Measurements from ENCODE around the gene TRERF1.

GRCh38 chr6:42428326-42429041, 23.2 kb downstream of the TRERF1 start:
- TF ChIP-seq PBX3 (IDR thresholded peaks at IDR 0.05) (no peak), CTCF (IDR thresholded peaks at IDR 0.05) (no peak), SIN3A (IDR thresholded peaks at IDR 0.05; ENCODE audit: borderline replicate concordance, low read depth, low read length) (no peak), JUND (IDR thresholded peaks at IDR 0.05) (no peak), NFIC (IDR thresholded peaks at IDR 0.05; ENCODE audit: borderline replicate concordance) (no peak), TCF12 (IDR thresholded peaks at IDR 0.05) (no peak), REST (IDR thresholded peaks at IDR 0.05; ENCODE audit: low read depth, low read length) (no peak), CHD2 (IDR thresholded peaks at IDR 0.05; ENCODE audit: low read length, partially characterized antibody) (no peak)

Data from SK-N-SH (cell line).